ENCODE data around the gene GSC2. TPM values are rescaled to one million over a fixed set of nuclear protein-coding genes. Genes with fewer than 3 reads are reported as not detected.

GSC2 gene
- total and polyA plus RNA-seq, 2 donors = not detected

GRCh38 chr22:19152942-19153883 is 3.1 kb upstream of the GSC2 start:
- 60% methylated on average over 11 of the region's 11 CpGs for WGBS
- DNase-seq (ENCODE audit: extremely low spot score) = no peak
- Histone ChIP-seq H3K27ac (ENCODE audit: low read depth) (no peak overlapping the region), H3K4me3 (ENCODE audit: low read depth, low read length) (no peak overlapping the region), H3K4me1 (ENCODE audit: insufficient read depth) (peaks cover 1% of the 10 kb centered on the region), H3K36me3 (ENCODE audit: insufficient read depth) (no peaks in the 10 kb centered on the region)

- Histone ChIP-seq H3K36me3 (ENCODE audit: insufficient read depth) (no peaks in the 10 kb centered on the region), H3K4me1 (ENCODE audit: insufficient read depth) (peaks cover 1% of the 10 kb centered on the region), H3K27ac (ENCODE audit: low read depth) (no peak overlapping the region), H3K4me3 (ENCODE audit: low read depth, low read length) (no peak overlapping the region)
- no peak for DNase-seq (ENCODE audit: extremely low spot score)
- 49% methylated on average over 10 of the region's 10 CpGs for WGBS
Observed at GRCh38 chr22:19151329-19152191, 1.5 kb upstream of the GSC2 start.

GRCh38 chr22:19150482-19151328 is 613 bp upstream of the GSC2 start:
- H3K4me3 ChIP-seq (ENCODE audit: low read depth, low read length) = no peak overlapping the region
- WGBS = 7% methylated on average over 68 of the region's 68 CpGs

GRCh38 chr22:19149047-19149883 is 827 bp downstream of the GSC2 start:
- Histone ChIP-seq H3K4me3 (ENCODE audit: low read depth, low read length) (peak overlapping the region; percentile 14), H3K36me3 (ENCODE audit: insufficient read depth) (no peaks in the 10 kb centered on the region), H3K27ac (ENCODE audit: low read depth) (no peak overlapping the region), H3K4me1 (ENCODE audit: insufficient read depth) (peaks cover 1% of the 10 kb centered on the region)
- 2% methylated on average over 92 of the region's 92 CpGs for WGBS
- no peak for DNase-seq (ENCODE audit: extremely low spot score)

More at GRCh38 chr22:19150482-19151328, 613 bp upstream of the GSC2 start:
- no peak for DNase-seq (ENCODE audit: extremely low spot score)
- Histone ChIP-seq H3K27ac (ENCODE audit: low read depth) (no peak overlapping the region), H3K4me1 (ENCODE audit: insufficient read depth) (peaks cover 1% of the 10 kb centered on the region), H3K36me3 (ENCODE audit: insufficient read depth) (no peaks in the 10 kb centered on the region)

GRCh38 chr22:19148417-19149046 is 1.6 kb downstream of the GSC2 start:
- Histone ChIP-seq H3K36me3 (ENCODE audit: insufficient read depth) (no peaks in the 10 kb centered on the region), H3K4me3 (ENCODE audit: low read depth, low read length) (no peak overlapping the region), H3K27ac (ENCODE audit: low read depth) (no peak overlapping the region), H3K4me1 (ENCODE audit: insufficient read depth) (peaks cover 1% of the 10 kb centered on the region)
- no peak for DNase-seq (ENCODE audit: extremely low spot score)
- 36% methylated on average over 33 of the region's 33 CpGs for WGBS

- DNase-seq (ENCODE audit: extremely low spot score) = no peak
- H3K27ac ChIP-seq (ENCODE audit: low read depth) = no peak overlapping the region
- 21% methylated on average over 9 of the region's 9 CpGs for WGBS
- H3K4me3 ChIP-seq (ENCODE audit: low read depth, low read length) = no peak overlapping the region
- peaks cover 1% of the 10 kb centered on the region for H3K4me1 ChIP-seq (ENCODE audit: insufficient read depth)
- H3K36me3 ChIP-seq (ENCODE audit: insufficient read depth) = no peaks in the 10 kb centered on the region
Observed at GRCh38 chr22:19147195-19147780, 2.8 kb downstream of the GSC2 start.

- Histone ChIP-seq H3K4me3 (ENCODE audit: low read depth, low read length) (no peak overlapping the region), H3K4me1 (ENCODE audit: insufficient read depth) (peaks cover 1% of the 10 kb centered on the region), H3K27ac (ENCODE audit: low read depth) (no peak overlapping the region), H3K36me3 (ENCODE audit: insufficient read depth) (no peaks in the 10 kb centered on the region)
- 82% methylated on average over 11 of the region's 11 CpGs for WGBS
- DNase-seq (ENCODE audit: extremely low spot score) = no peak
Observed at GRCh38 chr22:19146215-19146968, 3.7 kb downstream of the GSC2 start.

- DNase-seq (ENCODE audit: extremely low spot score) = no peak
- peak overlapping the region; percentile 63 for H3K4me3 ChIP-seq (ENCODE audit: low read depth, low read length)
- WGBS = 3% methylated on average over 17 of the region's 17 CpGs
- no peaks in the 10 kb centered on the region for H3K36me3 ChIP-seq (ENCODE audit: insufficient read depth)
- peak overlapping the region; percentile 42 for H3K27ac ChIP-seq (ENCODE audit: low read depth)
- H3K4me1 ChIP-seq (ENCODE audit: insufficient read depth) = no peaks in the 10 kb centered on the region
Observed at GRCh38 chr22:19143967-19144400, 6.1 kb downstream of the GSC2 start.

GRCh38 chr22:19143212-19143611 is 6.9 kb downstream of the GSC2 start:
- no peaks in the 10 kb centered on the region for H3K4me1 ChIP-seq (ENCODE audit: insufficient read depth)
- H3K27ac ChIP-seq (ENCODE audit: low read depth) = no peak overlapping the region
- H3K4me3 ChIP-seq (ENCODE audit: low read depth, low read length) = no peak overlapping the region
- no peak for DNase-seq (ENCODE audit: extremely low spot score)
- WGBS = 89% methylated on average over 5 of the region's 5 CpGs
- H3K36me3 ChIP-seq (ENCODE audit: insufficient read depth) = peaks cover 2% of the 10 kb centered on the region

GRCh38 chr22:19142394-19142793 is 7.7 kb downstream of the GSC2 start:
- 96% methylated on average over 9 of the region's 9 CpGs for WGBS
- Histone ChIP-seq H3K36me3 (ENCODE audit: insufficient read depth) (peaks cover 2% of the 10 kb centered on the region), H3K4me1 (ENCODE audit: insufficient read depth) (no peaks in the 10 kb centered on the region)

GRCh38 chr22:19139974-19140373 is 10.1 kb downstream of the GSC2 start:
- Histone ChIP-seq H3K4me3 (ENCODE audit: low read depth, low read length) (no peak overlapping the region), H3K36me3 (ENCODE audit: insufficient read depth) (peaks cover 2% of the 10 kb centered on the region), H3K27ac (ENCODE audit: low read depth) (no peak overlapping the region), H3K4me1 (ENCODE audit: insufficient read depth) (no peaks in the 10 kb centered on the region)
- WGBS = 92% methylated on average over 5 of the region's 5 CpGs
- no peak for DNase-seq (ENCODE audit: extremely low spot score)

More at GRCh38 chr22:19142394-19142793, 7.7 kb downstream of the GSC2 start:
- no peak overlapping the region for H3K27ac ChIP-seq (ENCODE audit: low read depth)
- no peak overlapping the region for H3K4me3 ChIP-seq (ENCODE audit: low read depth, low read length)
- DNase-seq (ENCODE audit: extremely low spot score) = no peak
